HFF-Myc (cell line): ENCODE results near the gene AP2M1.

Experiments
- DNase-seq: peaks from one replicate; pipeline ENCODE4 v3.0.0-alpha.2; 2011; ENCODE audit warnings: low read depth; ENCODE audit errors: extremely low read depth
- H3K4me3 ChIP-seq: replicated peaks from 2 replicates; pipeline ENCODE4 v1.5.1; 2011; ENCODE audit warnings: low read depth, mild to moderate bottlenecking, control low read depth, low read length
- TF ChIP-seq, protein P1 (sequence below): IDR thresholded peaks from 2 replicates; pipeline ENCODE4 v1.5.1; 2012; ENCODE audit warnings: mild to moderate bottlenecking, low read depth, low read length, control low read depth; ENCODE audit errors: missing control alignments

Gene AP2M1

DNA sequence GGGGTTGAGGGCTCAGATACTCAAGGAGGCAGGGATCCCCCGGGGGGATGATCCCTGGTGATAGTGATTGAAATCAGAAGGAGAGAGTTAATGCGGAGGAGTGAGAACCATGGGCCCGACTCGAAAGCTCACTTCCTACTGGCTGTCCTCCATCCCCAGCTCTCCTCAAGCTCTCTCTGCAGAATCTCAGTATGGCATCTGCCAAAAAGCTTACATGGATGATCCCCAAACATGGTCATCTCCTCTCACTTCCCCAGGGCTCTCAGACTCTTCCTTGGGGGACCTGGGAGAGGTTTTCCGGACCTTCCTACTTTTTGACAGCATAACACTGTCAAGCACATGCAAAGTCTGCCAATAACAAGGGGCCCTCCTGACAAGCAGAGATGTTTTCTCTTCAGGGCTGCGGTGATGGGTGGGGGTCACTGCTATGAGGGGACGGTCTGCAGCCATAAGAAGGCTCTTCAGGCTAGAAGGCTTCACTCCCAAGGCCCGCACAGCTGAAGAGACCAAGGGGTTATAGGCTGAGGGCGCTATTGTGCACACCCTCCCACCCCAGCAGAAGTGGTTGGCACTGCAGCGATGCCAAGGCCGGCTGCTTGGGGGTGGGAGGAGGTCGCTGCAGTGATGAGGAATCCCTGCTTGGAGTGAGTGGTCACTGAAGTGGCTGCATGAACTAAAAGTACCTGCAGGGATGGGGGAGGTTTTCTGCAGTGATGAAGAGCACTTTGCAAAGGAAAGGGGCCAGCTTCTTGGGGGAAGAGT, 53.9 kb downstream of the AP2M1 start:
- TF ChIP-seq, protein P1, sequence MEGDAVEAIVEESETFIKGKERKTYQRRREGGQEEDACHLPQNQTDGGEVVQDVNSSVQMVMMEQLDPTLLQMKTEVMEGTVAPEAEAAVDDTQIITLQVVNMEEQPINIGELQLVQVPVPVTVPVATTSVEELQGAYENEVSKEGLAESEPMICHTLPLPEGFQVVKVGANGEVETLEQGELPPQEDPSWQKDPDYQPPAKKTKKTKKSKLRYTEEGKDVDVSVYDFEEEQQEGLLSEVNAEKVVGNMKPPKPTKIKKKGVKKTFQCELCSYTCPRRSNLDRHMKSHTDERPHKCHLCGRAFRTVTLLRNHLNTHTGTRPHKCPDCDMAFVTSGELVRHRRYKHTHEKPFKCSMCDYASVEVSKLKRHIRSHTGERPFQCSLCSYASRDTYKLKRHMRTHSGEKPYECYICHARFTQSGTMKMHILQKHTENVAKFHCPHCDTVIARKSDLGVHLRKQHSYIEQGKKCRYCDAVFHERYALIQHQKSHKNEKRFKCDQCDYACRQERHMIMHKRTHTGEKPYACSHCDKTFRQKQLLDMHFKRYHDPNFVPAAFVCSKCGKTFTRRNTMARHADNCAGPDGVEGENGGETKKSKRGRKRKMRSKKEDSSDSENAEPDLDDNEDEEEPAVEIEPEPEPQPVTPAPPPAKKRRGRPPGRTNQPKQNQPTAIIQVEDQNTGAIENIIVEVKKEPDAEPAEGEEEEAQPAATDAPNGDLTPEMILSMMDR = no peak
- DNase-seq = no peak
- no peak overlapping the region for H3K4me3 ChIP-seq

DNA sequence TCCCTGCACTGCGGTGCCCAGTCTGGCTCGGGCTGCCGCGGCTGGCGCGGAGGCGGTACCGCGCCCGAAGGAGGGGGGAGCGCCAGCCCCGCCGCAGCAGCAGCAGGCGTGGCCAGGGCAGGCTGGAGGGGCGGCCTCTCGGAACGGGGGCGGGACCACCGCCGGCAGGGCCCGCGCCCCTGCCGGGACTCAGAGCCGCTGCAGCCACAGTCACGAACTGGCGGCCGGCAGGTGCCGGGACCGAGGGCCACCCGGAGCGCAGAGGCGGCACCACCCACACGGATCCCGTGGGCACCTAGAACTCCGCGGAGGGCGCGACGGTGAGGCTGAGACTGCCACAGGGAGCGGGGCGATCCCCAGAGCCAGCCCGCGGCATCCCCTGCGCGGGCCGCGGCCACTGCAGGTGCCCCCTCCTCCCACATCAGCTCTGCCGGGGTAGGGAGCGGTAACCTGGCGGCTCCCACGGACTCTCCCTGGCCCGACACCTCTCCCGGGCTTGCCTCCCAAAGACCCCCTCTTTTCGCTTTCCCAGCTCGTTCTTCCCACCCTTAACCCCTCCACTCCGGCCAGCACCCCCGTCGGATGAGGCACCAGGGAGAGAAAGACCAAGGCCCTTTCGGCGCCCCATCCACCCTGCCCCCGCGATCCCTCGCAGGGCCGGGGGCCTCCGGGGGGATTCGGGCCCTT, 54.9 kb downstream of the AP2M1 start, which contains the start of gene VWA5B2:
Gene VWA5B2 (plus strand): TSS at position 192 of the 687 bp plus-strand sequence. CDS start 944 bp downstream, outside the sequence.
- TF ChIP-seq, protein P1 = no peak
- H3K4me3 ChIP-seq = peak within 1 kb of the TSS; percentile 22
- no peak for DNase-seq

DNA sequence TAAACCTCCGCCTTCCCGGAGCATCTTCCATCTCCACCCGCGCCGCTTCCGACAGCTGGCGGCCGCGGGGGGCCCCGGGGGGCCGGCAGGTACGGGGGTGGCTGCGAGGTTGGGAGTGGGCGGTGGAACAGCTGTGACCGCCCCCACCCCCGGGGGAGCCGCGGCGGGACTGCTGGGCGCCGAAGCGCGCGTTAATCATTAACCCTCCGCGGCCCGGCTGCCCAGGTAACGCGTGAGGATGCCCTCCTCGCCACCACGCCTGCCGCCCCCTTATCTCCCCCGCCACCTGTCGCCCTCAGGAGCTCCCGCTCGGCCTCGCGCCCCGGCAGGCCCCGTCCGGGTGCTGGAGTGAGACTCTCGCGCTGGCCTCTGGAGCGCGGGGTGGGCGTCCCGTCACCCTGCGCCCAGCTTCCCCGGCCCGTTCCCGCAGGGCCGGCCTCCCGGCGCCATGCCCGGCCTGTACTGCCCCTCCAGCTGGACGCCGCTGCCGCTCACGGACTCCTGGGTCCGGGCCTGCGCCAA, 55.5 kb downstream of the AP2M1 start:
- TF ChIP-seq, protein P1 = no peak
- no peak overlapping the region; the same call in 1 of the 2 replicates for H3K4me3 ChIP-seq
- DNase-seq = no peak

DNA sequence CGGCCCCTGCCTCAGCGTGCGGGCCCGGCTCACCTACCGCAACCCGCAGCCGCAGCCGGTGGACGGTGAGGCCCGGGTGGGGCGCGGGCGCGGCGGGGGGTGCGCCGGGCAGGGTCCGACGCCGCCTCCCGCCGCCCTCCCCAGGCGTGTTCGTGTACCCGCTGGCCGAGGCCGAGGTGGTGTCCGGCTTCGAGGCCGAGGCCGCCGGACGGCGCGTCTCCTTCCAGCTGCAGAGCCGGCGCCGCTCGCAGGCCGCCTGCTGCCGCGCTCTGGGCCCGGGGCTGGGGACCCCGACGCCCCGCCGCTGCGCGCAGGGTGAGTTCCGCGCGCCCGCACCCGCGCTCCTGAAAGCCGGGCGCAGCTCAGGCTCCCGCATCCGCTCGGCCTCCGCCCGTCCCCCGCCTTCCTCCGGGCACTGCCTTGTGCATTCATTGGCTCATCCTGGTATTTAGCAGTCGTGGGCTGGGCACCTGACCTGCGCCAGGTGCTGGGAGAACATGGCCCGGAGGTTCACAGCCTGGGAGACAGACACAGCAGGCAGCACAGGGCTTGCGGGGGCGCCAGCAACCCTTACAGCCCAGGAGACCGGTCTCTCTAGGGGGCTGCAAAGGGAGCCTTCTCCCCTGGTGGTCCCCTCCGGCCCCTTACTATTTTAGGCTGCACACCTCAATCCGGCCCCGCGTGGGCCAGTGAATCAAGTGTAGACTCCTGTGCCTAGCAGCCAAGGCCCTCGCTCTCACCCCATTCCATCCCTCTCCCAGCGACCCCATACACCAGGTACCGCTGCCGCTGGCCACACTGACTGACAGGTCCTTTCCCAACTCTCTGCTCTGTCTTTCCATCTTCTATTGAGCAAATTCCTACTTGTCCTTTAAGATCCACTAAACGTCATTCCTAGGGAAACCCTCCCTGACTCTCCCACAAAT, 56.2 kb downstream of the AP2M1 start:
- DNase-seq = no peak
- TF ChIP-seq, protein P1 = no peak
- H3K4me3 ChIP-seq = no peak overlapping the region

DNA sequence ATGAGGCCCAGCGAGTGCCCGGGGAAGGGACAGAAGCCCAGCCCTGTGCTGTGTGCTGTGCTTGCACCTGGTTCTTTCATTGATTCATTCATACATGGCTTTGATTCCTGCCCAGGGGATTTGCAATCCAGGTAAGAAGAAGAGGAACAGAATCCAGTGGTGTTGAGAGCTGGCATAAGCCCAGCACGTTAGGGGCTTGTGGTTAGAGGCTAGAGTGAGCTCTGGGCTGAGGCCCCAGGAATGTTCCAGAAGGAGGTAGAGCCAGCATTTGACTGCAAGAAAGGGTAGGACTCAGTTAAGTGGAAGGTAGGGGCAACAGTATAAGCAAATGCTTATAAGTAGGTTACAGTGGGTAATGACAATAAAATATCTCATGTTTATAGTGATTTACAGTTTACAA, 57.0 kb downstream of the AP2M1 start:
- no peak for DNase-seq
- TF ChIP-seq, protein P1 = no peak
- no peak overlapping the region for H3K4me3 ChIP-seq

DNA sequence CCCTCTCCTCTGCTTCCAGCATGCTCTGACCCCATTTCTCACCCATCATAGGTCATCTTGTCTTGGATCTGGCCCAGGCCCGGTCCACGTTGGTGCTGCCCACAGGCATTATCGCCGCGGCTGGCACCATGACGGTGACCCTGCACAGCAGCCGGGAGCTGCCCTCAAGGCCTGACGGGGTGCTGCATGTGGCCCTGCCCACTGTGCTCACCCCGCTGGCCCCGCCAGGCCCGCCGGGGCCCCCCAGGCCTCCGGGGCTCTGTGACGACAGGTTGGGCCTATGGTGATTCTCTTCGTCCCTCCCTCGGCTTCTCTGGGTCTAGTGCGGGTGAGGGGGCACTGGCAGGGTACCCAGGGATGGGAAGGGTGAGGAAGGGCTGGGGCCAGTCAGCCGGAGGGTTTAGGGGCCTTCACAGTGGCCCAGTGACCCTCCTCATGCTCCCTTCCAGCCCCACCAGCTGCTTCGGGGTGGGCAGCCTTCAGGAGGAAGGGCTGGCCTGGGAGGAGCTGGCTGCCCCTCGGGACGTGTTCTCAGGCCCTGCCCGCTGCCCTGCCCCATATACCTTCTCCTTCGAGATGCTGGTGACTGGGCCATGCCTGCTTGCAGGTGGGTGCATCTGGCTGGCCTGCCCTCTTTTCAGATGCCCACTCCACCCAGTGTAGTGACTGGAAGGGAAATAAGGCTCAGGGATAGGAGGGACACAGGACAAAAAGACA, 58.6 kb downstream of the AP2M1 start:
- no peak for DNase-seq
- no peak overlapping the region for H3K4me3 ChIP-seq
- TF ChIP-seq, protein P1 = no peak
